Measurements from ENCODE around the gene RPL10A. TPM values are rescaled to one million over a fixed set of nuclear protein-coding genes. Genes with fewer than 3 reads are reported as not detected.
A peak's percentile ranks its signal among the peaks of the same experiment; 100 is the strongest.

Gene RPL10A
- total and polyA plus RNA-seq, 3 donors from 2014 or later, result 305 to 768 (median 538) TPM

DNA sequence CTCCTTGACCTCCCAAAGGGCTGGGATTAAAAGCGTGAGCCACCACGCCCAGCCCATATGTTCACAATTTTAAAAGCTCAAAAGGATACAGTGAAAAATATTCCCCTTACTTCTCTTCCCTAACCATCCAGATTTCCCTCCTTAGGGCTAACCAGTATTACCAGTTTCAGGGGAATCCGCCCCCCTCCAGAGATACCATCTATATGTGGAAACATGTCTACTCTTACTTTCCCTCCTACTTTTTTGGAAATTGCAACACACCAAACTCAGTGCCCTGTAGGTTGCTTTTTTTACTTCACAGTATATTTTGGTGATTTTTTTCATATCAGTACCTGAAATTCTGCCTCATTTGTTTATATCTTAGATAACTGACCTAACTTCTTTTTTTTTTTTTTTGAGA is 6.9 kb upstream of the RPL10A start:
- no peak for DNase-seq

DNA sequence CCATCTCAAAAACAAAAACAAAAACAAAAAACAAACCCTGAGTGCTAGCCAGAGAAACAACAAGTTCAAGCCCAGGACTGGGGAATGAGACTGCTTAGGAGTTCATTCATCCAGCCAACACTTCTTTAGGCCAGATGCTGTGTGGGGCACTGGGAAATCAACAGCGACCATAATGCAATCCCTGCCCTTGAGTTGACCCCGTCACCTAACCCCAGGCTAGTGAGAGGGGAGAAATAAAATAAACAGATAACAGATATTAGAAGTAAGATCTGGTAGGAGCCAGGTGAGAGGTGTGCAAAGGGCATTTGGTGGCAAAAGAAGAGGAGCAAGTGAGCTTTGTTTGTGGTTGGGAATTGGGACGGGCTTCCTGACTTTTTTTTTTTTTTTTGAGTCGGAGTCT is 4.9 kb upstream of the RPL10A start:
- Histone ChIP-seq H3K4me3 (no peak overlapping the region), H3K36me3 (ENCODE audit: low read depth, missing control alignments) (no peaks in the 10 kb centered on the region), H3K4me1 (peaks cover 4% of the 10 kb centered on the region), H3K27ac (no peak overlapping the region), H3K9me3 (no peaks in the 10 kb centered on the region), H3K27me3 (no peaks in the 10 kb centered on the region)
- intact Hi-C loops (cut with DNase I; ENCODE audit: low total_unique reads), result no loop called here
- WGBS, 2 donors, result 88 to 95% methylated on average over 4 of the region's 4 CpGs
- TF ChIP-seq, protein P1, sequence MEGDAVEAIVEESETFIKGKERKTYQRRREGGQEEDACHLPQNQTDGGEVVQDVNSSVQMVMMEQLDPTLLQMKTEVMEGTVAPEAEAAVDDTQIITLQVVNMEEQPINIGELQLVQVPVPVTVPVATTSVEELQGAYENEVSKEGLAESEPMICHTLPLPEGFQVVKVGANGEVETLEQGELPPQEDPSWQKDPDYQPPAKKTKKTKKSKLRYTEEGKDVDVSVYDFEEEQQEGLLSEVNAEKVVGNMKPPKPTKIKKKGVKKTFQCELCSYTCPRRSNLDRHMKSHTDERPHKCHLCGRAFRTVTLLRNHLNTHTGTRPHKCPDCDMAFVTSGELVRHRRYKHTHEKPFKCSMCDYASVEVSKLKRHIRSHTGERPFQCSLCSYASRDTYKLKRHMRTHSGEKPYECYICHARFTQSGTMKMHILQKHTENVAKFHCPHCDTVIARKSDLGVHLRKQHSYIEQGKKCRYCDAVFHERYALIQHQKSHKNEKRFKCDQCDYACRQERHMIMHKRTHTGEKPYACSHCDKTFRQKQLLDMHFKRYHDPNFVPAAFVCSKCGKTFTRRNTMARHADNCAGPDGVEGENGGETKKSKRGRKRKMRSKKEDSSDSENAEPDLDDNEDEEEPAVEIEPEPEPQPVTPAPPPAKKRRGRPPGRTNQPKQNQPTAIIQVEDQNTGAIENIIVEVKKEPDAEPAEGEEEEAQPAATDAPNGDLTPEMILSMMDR (IDR thresholded peaks at IDR 0.05), result no peak
- no peak for TF ChIP-seq POLR2A (IDR thresholded peaks at IDR 0.05)
- DNase-seq, result no peak

More for the DNA sequence above, 6.9 kb upstream of the RPL10A start:
- no peak overlapping the region for H3K27ac ChIP-seq
- H3K27me3 ChIP-seq, result no peaks in the 10 kb centered on the region
- WGBS, 2 donors, result 80 to 98% methylated on average over 3 of the region's 3 CpGs
- H3K4me3 ChIP-seq, result no peak overlapping the region
- H3K9me3 ChIP-seq, result no peaks in the 10 kb centered on the region
- intact Hi-C loops (cut with DNase I; ENCODE audit: low total_unique reads), result no loop called here
- TF ChIP-seq, protein P1 (IDR thresholded peaks at IDR 0.05), result no peak
- no peak for TF ChIP-seq POLR2A (IDR thresholded peaks at IDR 0.05)
- H3K4me1 ChIP-seq, result no peaks in the 10 kb centered on the region
- H3K36me3 ChIP-seq (ENCODE audit: low read depth, missing control alignments), result no peaks in the 10 kb centered on the region

DNA sequence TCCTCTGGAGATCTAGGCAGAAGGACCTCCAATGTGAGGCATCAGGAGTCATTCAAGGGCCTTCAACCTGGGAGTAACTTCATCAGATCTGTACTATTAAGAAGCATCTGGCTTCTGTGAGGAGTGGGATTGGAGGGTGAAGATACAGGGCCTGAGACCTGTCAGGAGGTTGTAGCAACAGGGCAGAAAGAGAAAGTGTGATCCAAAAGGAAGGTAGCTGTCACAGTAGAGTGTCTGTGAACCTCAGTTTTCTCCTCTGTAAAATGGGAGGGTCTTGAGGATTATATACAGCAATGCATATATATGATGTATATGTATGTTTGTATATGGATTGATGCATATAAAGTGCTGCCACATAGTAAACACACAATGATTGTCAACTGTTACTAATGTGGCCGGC is 2.6 kb upstream of the RPL10A start:
- DNase-seq, result no peak
- no peaks in the 10 kb centered on the region for H3K36me3 ChIP-seq (ENCODE audit: low read depth, missing control alignments)
- intact Hi-C loops (cut with DNase I; ENCODE audit: low total_unique reads), result no loop called here
- 86 to 95% methylated on average over 1 of the region's 1 CpG for WGBS, 2 donors
- no peak overlapping the region for H3K27ac ChIP-seq
- peaks cover 15% of the 10 kb centered on the region for H3K4me1 ChIP-seq
- no peaks in the 10 kb centered on the region for H3K9me3 ChIP-seq
- H3K4me3 ChIP-seq, result no peak overlapping the region
- H3K27me3 ChIP-seq, result no peaks in the 10 kb centered on the region
- no peak for TF ChIP-seq POLR2A (IDR thresholded peaks at IDR 0.05)

DNA sequence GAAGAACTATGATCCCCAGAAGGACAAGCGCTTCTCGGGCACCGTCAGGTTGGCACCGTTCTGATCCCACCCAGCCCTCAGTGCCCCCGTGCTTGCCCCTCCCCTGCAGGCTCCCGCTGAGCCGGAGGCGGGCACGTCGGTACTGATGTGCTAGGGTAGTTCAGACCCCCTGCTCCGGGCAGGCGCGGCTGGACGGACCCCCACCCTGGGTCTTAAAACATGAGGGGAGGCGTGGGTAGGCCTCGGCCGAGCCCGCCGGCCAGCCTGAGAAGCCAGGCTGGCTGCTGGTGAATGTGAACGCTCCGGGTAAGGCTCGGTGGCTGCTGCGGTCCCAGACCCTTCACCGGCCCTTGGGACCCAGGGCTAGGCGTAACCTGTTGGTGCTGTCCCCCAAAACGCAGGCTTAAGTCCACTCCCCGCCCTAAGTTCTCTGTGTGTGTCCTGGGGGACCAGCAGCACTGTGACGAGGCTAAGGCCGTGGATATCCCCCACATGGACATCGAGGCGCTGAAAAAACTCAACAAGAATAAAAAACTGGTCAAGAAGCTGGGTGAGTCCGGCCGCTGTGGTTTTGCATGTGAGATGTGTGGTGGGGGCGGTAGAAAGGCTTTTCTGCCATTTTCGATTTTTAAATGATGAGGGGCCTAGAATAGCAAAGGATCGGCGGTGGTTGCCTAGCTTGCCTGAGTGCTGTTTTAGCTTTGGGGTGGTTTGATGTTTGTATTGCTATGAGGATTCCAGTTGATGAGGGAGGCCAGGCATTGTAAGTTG is 964 bp downstream of the RPL10A start:
- H3K27ac ChIP-seq, result peak overlapping the region; percentile 83 to 84
- TF ChIP-seq POLR2A (IDR thresholded peaks at IDR 0.05), result no peak
- TF ChIP-seq, protein P1 (IDR thresholded peaks at IDR 0.05), result no peak
- intact Hi-C loops (cut with DNase I; ENCODE audit: low total_unique reads), result no loop called here
- H3K36me3 ChIP-seq (ENCODE audit: low read depth, missing control alignments), result no peaks in the 10 kb centered on the region
- WGBS, 2 donors, result 2 to 3% methylated on average over 13 to 37 of the region's 37 CpGs
- no peaks in the 10 kb centered on the region for H3K27me3 ChIP-seq
- peaks cover 29% of the 10 kb centered on the region for H3K4me1 ChIP-seq
- DNase-seq, result no peak
- no peaks in the 10 kb centered on the region for H3K9me3 ChIP-seq
- peak overlapping the region; percentile 73 to 87 for H3K4me3 ChIP-seq

DNA sequence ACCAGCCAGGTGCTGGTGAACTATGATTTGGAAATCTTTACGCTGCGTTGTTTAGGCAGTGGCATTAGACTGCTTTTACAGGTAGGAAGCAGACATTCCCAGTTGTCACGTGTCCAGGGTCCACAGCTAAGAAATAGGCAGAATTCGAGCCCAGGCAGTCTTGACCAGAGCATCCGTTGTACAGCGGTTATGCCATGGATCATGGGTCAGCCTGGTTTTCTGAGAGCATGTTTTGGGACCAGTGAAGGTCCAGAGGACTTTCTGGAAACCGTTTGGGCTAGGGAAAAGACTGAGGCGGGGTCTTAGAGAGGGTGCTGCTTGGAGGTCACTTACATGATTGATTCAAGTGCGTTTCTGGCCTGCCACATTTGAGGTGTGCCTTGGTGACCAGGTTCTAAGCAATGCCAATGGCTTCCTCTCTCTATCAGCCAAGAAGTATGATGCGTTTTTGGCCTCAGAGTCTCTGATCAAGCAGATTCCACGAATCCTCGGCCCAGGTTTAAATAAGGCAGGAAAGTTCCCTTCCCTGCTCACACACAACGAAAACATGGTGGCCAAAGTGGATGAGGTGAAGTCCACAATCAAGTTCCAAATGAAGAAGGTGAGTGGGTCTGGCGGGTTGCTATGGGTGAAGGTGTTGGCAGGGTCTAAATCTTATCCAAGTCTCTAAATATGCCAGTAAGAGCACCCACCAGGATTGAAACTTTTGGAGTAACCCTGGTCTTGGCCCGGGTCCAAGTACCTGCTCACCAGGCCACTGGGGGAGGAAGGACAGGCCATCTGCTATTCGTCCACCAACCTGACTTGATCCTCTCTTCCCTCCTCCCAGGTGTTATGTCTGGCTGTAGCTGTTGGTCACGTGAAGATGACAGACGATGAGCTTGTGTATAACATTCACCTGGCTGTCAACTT is 1.8 kb downstream of the RPL10A start:
- peak overlapping the region; percentile 73 to 87 for H3K4me3 ChIP-seq
- H3K9me3 ChIP-seq, result no peaks in the 10 kb centered on the region
- TF ChIP-seq, protein P1 (IDR thresholded peaks at IDR 0.05), result no peak
- no peak for TF ChIP-seq POLR2A (IDR thresholded peaks at IDR 0.05)
- intact Hi-C loops (cut with DNase I; ENCODE audit: low total_unique reads), result no loop called here
- peak overlapping the region in 1 of 2 donors; percentile 84 for H3K27ac ChIP-seq
- H3K4me1 ChIP-seq, result peaks cover 29% of the 10 kb centered on the region
- H3K36me3 ChIP-seq (ENCODE audit: low read depth, missing control alignments), result no peaks in the 10 kb centered on the region
- 44 to 47% methylated on average over 18 of the region's 18 CpGs for WGBS, 2 donors
- H3K27me3 ChIP-seq, result no peaks in the 10 kb centered on the region
- no peak for DNase-seq
